Mucosa of descending colon (tissue), 3 donors: ENCODE measurements around the gene CLDN5. TPM values are rescaled to one million over a fixed set of nuclear protein-coding genes. Genes with fewer than 3 reads are reported as not detected.

Experiments
- ATAC-seq: fragments of 200-7000 bp; cut with Tn5 transposase; one replicate; pipeline ENCODE4 v1.9.1; 2020; ENCODE audit warnings: mild to moderate bottlenecking, moderate library complexity
- DNase-seq, 3 donors: peaks; one replicate each; pipeline ENCODE4 v3.0.0-alpha.2; 2020
- H3K36me3 ChIP-seq: fragments of 200-600 bp; one replicate; pipeline ENCODE4 v1.8.0; 2021; ENCODE audit warnings: low read depth, mild to moderate bottlenecking
- H3K4me1 ChIP-seq: fragments of 200-600 bp; one replicate; pipeline ENCODE4 v1.8.0; 2021; ENCODE audit warnings: low read depth, mild to moderate bottlenecking
- H3K4me3 ChIP-seq: fragments of 200-600 bp; one replicate; pipeline ENCODE4 v1.8.0; 2021; ENCODE audit warnings: mild to moderate bottlenecking
- H3K9me3 ChIP-seq: fragments of 200-600 bp; one replicate; pipeline ENCODE4 v1.8.0; 2021; ENCODE audit warnings: mild to moderate bottlenecking
- CTCF ChIP-seq: fragments of 200-600 bp; IDR thresholded peaks from one replicate; pipeline ENCODE4 v1.8.0; 2022; ENCODE audit warnings: antibody characterized with exemption, mild to moderate bottlenecking
- intact Hi-C, 2 donors: fragments of 100-400 bp; cut with DNase I in 1 of 2; cut with micrococcal nuclease in 1 of 2; formaldehyde crosslinking; loops; one replicate each; pipeline versions ENCODE4 v1.11.0 to v1.11.1; 2022; cut with DNase I, micrococcal nuclease
- total RNA-seq, 3 donors: library from RNA; stranded (reverse); fragmentation: NEBNext Ultra II Directional in 2 of 3; extraction: Animal tissue kit (Norgen Biotek cat#: 25700) in 2 of 3; gene quantifications; one replicate each; pipeline versions ENCODE4 v1.2.1 to v1.2.4, GENCODE V29; 2021 to 2023
- donor health status: DM: no; HTN: no; CAD: no; lungs with moderate emphysema.
- donor health status: DM: no; HTN: no; CAD: no.
- donor health status: DM: no; HTN: yes; CAD: no.

Gene CLDN5
- total RNA-seq, 3 donors from 2014 or later = 22.0 to 34.7 (median 22.2) TPM

- no peak overlapping the region for H3K4me3 ChIP-seq
- TF ChIP-seq CTCF = no peak
- H3K36me3 ChIP-seq = peaks cover under 1% of the 10 kb centered on the region
- no peak for DNase-seq
- no peaks in the 10 kb centered on the region for H3K9me3 ChIP-seq
- ATAC-seq = no peak
- intact Hi-C loops = no loop called here
- peaks cover 13% of the 10 kb centered on the region for H3K4me1 ChIP-seq
Measured at GRCh38 chr22:19477321-19478044, 46.7 kb downstream of the CLDN5 start.

- intact Hi-C loops = no loop called here
- Histone ChIP-seq H3K9me3 (no peaks in the 10 kb centered on the region), H3K36me3 (peaks cover 12% of the 10 kb centered on the region)
Measured at GRCh38 chr22:19476023-19476422, 48.2 kb downstream of the CLDN5 start.

GRCh38 chr22:19473578-19473977 is 50.6 kb downstream of the CLDN5 start:
- TF ChIP-seq CTCF = no peak
- peaks cover 10% of the 10 kb centered on the region for H3K4me1 ChIP-seq
- ATAC-seq (no peak), DNase-seq (no peak)
- H3K4me3 ChIP-seq = no peak overlapping the region
- peaks cover 12% of the 10 kb centered on the region for H3K36me3 ChIP-seq
- H3K9me3 ChIP-seq = no peaks in the 10 kb centered on the region
- intact Hi-C loops = no loop called here

More at GRCh38 chr22:19476023-19476422, 48.2 kb downstream of the CLDN5 start:
- H3K4me3 ChIP-seq = no peak overlapping the region
- H3K4me1 ChIP-seq = peaks cover 13% of the 10 kb centered on the region
- DNase-seq (no peak), ATAC-seq (no peak)
- no peak for TF ChIP-seq CTCF

Other genes with a start within 250 kb of the CLDN5 start
- gene CLTCL1, start 232.7 kb downstream of the CLDN5 start, total RNA-seq = 1 to 10 TPM; 3.0 to 5.9 (median 5.7) TPM
- gene HIRA, start 92.7 kb downstream of the CLDN5 start, total RNA-seq = 10 to 100 TPM; 24.0 to 35.0 (median 27.4) TPM
- 10 to 100 TPM; 15.2 to 21.7 (median 19.0) TPM for gene MRPL40, start 91.9 kb downstream of the CLDN5 start, total RNA-seq
- gene C22orf39, start 76.7 kb downstream of the CLDN5 start, total RNA-seq = 10 to 100 TPM; 21.9 to 60.4 (median 28.0) TPM
- 10 to 100 TPM; 48.5 to 71.0 (median 49.9) TPM for gene UFD1, start 45.2 kb downstream of the CLDN5 start, total RNA-seq
- gene CDC45, start 44.5 kb downstream of the CLDN5 start, total RNA-seq = 10 to 100 TPM in 1 of 3 donors, 1 to 10 TPM in 2; 2.2 to 13.9 (median 2.8) TPM
- 10 to 100 TPM in 1 of 3 donors, 1 to 10 TPM in 2; 1.2 to 17.8 (median 2.7) TPM for gene SEPTIN5, start 190.1 kb upstream of the CLDN5 start, total RNA-seq
- gene GP1BB, start 199.1 kb upstream of the CLDN5 start, total RNA-seq = 1 to 10 TPM in 1 of 3 donors, under 1 TPM in 2; 0.34 to 1.5 (median 0.41) TPM
- gene TBX1, start 236.4 kb upstream of the CLDN5 start, total RNA-seq = 1 to 10 TPM in 2 of 3 donors, under 1 TPM in 1; 0.90 to 4.1 (median 2.9) TPM